ENCODE data around the gene TMEM120B. TPM values are rescaled to one million over a fixed set of nuclear protein-coding genes. Genes with fewer than 3 reads are reported as not detected.

The TMEM120B gene
- total and polyA plus RNA-seq, 2 of the 13 experiments (the other 11 are each of a cell fraction or from before 2014, with no cell fraction given) = 7.1 to 12.9 TPM

DNA sequence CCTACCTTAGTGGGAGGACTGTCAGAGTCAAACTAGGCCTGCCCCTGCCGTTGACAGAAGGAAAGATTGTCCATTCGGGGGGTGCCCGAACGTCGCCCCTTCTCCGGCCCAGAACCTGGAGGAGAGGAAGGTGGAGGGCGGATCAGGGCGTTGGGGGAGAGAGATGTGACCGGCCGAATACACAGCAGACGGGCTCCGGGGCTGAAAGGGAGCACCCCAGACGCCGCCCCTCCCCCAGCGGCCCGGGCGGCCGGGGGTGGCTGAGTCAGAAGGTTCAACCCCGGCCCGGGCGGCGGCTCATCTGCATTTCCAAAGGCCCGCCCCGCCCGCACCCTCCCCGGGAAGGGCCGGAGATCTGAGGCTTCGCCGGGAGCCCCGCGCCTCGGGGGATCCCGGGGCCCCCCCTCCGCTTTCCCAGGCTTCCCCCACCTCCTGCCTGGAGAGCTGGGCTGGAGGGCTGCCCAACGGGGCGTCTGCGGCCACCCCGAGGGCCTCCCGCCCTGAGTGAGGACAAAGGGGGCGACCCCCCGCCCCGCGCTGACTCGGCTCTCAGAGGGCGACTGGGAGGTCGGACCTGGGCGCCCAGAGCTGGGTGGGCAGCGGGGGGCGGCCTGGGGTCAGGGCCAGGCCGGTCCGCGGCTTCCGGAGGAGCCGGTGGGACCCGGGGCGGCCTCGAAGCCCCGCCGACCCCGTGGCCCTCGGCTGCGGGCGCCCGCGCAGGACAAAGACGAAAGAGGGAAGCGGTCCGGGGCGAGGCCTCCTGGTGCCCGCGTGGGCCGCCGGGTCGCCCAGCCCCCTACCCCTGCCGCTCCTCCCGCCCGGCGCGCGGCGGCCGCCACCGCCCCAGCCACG, 87.5 kb downstream of the TMEM120B start (continued):
- TF ChIP-seq, protein P1, sequence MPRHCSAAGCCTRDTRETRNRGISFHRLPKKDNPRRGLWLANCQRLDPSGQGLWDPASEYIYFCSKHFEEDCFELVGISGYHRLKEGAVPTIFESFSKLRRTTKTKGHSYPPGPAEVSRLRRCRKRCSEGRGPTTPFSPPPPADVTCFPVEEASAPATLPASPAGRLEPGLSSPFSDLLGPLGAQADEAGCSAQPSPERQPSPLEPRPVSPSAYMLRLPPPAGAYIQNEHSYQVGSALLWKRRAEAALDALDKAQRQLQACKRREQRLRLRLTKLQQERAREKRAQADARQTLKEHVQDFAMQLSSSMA (CRISPR knock-in tag; IDR thresholded peaks at IDR 0.05) = 0 out of 2 replicates have a peak, but pooled peaks have one; percentile 60
- TF ChIP-seq RFX5 (IDR thresholded peaks at IDR 0.05; ENCODE audit: low read depth, low read length) = no peak
- TF ChIP-seq RBAK (CRISPR knock-in tag; IDR thresholded peaks at IDR 0.05) = no peak
- no peak for TF ChIP-seq U2AF1 (optimal IDR thresholded peaks at IDR 0.05; ENCODE audit: low read depth, low read length)
- 0 out of 2 replicates have a peak, but pooled peaks have one; percentile 14 for TF ChIP-seq ZNF317 (CRISPR knock-in tag; IDR thresholded peaks at IDR 0.05)
- peak in 1 of 2 experiments; percentile 82; a peak in 2 of 4 replicates for TF ChIP-seq KLF16 (CRISPR knock-in tag; IDR thresholded peaks at IDR 0.05)
- TF ChIP-seq, protein P2, sequence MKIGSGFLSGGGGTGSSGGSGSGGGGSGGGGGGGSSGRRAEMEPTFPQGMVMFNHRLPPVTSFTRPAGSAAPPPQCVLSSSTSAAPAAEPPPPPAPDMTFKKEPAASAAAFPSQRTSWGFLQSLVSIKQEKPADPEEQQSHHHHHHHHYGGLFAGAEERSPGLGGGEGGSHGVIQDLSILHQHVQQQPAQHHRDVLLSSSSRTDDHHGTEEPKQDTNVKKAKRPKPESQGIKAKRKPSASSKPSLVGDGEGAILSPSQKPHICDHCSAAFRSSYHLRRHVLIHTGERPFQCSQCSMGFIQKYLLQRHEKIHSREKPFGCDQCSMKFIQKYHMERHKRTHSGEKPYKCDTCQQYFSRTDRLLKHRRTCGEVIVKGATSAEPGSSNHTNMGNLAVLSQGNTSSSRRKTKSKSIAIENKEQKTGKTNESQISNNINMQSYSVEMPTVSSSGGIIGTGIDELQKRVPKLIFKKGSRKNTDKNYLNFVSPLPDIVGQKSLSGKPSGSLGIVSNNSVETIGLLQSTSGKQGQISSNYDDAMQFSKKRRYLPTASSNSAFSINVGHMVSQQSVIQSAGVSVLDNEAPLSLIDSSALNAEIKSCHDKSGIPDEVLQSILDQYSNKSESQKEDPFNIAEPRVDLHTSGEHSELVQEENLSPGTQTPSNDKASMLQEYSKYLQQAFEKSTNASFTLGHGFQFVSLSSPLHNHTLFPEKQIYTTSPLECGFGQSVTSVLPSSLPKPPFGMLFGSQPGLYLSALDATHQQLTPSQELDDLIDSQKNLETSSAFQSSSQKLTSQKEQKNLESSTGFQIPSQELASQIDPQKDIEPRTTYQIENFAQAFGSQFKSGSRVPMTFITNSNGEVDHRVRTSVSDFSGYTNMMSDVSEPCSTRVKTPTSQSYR (CRISPR knock-in tag; IDR thresholded peaks at IDR 0.05; ENCODE audit: borderline replicate concordance) = peak; percentile 92
- peak; percentile 78 for TF ChIP-seq KAT7 (CRISPR knock-in tag; IDR thresholded peaks at IDR 0.05; ENCODE audit: borderline replicate concordance)
- TF ChIP-seq CAMTA2 (CRISPR knock-in tag; IDR thresholded peaks at IDR 0.05; ENCODE audit: borderline replicate concordance) = no peak
- no peak for TF ChIP-seq TEAD3 (CRISPR knock-in tag; optimal IDR thresholded peaks at IDR 0.05; ENCODE audit: borderline replicate concordance)
- no peak for TF ChIP-seq DMAP1 (CRISPR knock-in tag; IDR thresholded peaks at IDR 0.05)
- peak; percentile 87 for TF ChIP-seq RXRA (CRISPR knock-in tag; IDR thresholded peaks at IDR 0.05)
- no peak for TF ChIP-seq ISX (CRISPR knock-in tag; conservative IDR thresholded peaks at IDR 0.05)
- TF ChIP-seq KDM5A (IDR thresholded peaks at IDR 0.05; ENCODE audit: borderline replicate concordance, low read length) = no peak; the same call in 1 of the 2 replicates
- TF ChIP-seq, protein P3, sequence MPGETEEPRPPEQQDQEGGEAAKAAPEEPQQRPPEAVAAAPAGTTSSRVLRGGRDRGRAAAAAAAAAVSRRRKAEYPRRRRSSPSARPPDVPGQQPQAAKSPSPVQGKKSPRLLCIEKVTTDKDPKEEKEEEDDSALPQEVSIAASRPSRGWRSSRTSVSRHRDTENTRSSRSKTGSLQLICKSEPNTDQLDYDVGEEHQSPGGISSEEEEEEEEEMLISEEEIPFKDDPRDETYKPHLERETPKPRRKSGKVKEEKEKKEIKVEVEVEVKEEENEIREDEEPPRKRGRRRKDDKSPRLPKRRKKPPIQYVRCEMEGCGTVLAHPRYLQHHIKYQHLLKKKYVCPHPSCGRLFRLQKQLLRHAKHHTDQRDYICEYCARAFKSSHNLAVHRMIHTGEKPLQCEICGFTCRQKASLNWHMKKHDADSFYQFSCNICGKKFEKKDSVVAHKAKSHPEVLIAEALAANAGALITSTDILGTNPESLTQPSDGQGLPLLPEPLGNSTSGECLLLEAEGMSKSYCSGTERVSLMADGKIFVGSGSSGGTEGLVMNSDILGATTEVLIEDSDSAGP (CRISPR knock-in tag; IDR thresholded peaks at IDR 0.05; ENCODE audit: borderline replicate concordance) = no peak; the same call in 1 of the 2 replicates
- TF ChIP-seq, protein P4, sequence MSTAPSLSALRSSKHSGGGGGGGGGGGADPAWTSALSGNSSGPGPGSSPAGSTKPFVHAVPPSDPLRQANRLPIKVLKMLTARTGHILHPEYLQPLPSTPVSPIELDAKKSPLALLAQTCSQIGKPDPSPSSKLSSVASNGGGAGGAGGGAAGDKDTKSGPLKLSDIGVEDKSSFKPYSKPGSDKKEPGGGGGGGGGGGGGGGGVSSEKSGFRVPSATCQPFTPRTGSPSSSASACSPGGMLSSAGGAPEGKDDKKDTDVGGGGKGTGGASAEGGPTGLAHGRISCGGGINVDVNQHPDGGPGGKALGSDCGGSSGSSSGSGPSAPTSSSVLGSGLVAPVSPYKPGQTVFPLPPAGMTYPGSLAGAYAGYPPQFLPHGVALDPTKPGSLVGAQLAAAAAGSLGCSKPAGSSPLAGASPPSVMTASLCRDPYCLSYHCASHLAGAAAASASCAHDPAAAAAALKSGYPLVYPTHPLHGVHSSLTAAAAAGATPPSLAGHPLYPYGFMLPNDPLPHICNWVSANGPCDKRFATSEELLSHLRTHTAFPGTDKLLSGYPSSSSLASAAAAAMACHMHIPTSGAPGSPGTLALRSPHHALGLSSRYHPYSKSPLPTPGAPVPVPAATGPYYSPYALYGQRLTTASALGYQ (CRISPR knock-in tag; IDR thresholded peaks at IDR 0.05) = peak; percentile 78; the same call in 1 of the 2 replicates
- peak; percentile 99 for TF ChIP-seq ZNF263 (CRISPR knock-in tag; IDR thresholded peaks at IDR 0.05)
- no peak for TF ChIP-seq NPAS2 (CRISPR knock-in tag; IDR thresholded peaks at IDR 0.05; ENCODE audit: borderline replicate concordance)
- TF ChIP-seq, protein P5, sequence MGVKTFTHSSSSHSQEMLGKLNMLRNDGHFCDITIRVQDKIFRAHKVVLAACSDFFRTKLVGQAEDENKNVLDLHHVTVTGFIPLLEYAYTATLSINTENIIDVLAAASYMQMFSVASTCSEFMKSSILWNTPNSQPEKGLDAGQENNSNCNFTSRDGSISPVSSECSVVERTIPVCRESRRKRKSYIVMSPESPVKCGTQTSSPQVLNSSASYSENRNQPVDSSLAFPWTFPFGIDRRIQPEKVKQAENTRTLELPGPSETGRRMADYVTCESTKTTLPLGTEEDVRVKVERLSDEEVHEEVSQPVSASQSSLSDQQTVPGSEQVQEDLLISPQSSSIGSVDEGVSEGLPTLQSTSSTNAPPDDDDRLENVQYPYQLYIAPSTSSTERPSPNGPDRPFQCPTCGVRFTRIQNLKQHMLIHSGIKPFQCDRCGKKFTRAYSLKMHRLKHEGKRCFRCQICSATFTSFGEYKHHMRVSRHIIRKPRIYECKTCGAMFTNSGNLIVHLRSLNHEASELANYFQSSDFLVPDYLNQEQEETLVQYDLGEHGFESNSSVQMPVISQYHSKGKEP (CRISPR knock-in tag; IDR thresholded peaks at IDR 0.05) = no peak
- TF ChIP-seq EZH2 (conservative IDR thresholded peaks at IDR 0.05; ENCODE audit: low read depth, low read length) = no peak
- TF ChIP-seq PITX1 (CRISPR knock-in tag; IDR thresholded peaks at IDR 0.05) = 0 out of 2 replicates have a peak, but pooled peaks have one; percentile 2
